NCI-H526 treated with DMSO at 0.1 percent for 48 hours (cell line): ENCODE results near the gene UBA7.
"Not testable (repeated sequence)": the region's sequence is repeated elsewhere in the genome, so short reads cannot be mapped to it uniquely, and the experiment has no call there.

Experiments used
- DNase-seq: peaks from one replicate; lab custom pipeline; 2025; lab: John Stamatoyannopoulos, UW

The UBA7 gene, protein sequence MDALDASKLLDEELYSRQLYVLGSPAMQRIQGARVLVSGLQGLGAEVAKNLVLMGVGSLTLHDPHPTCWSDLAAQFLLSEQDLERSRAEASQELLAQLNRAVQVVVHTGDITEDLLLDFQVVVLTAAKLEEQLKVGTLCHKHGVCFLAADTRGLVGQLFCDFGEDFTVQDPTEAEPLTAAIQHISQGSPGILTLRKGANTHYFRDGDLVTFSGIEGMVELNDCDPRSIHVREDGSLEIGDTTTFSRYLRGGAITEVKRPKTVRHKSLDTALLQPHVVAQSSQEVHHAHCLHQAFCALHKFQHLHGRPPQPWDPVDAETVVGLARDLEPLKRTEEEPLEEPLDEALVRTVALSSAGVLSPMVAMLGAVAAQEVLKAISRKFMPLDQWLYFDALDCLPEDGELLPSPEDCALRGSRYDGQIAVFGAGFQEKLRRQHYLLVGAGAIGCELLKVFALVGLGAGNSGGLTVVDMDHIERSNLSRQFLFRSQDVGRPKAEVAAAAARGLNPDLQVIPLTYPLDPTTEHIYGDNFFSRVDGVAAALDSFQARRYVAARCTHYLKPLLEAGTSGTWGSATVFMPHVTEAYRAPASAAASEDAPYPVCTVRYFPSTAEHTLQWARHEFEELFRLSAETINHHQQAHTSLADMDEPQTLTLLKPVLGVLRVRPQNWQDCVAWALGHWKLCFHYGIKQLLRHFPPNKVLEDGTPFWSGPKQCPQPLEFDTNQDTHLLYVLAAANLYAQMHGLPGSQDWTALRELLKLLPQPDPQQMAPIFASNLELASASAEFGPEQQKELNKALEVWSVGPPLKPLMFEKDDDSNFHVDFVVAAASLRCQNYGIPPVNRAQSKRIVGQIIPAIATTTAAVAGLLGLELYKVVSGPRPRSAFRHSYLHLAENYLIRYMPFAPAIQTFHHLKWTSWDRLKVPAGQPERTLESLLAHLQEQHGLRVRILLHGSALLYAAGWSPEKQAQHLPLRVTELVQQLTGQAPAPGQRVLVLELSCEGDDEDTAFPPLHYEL

GRCh38 chr3:49813497-49814174, at the start of gene UBA7:
UBA7 (minus strand) TSS chr3:49813953; CDS start chr3:49813787, 166 bp downstream.
- no peak for DNase-seq

DNA sequence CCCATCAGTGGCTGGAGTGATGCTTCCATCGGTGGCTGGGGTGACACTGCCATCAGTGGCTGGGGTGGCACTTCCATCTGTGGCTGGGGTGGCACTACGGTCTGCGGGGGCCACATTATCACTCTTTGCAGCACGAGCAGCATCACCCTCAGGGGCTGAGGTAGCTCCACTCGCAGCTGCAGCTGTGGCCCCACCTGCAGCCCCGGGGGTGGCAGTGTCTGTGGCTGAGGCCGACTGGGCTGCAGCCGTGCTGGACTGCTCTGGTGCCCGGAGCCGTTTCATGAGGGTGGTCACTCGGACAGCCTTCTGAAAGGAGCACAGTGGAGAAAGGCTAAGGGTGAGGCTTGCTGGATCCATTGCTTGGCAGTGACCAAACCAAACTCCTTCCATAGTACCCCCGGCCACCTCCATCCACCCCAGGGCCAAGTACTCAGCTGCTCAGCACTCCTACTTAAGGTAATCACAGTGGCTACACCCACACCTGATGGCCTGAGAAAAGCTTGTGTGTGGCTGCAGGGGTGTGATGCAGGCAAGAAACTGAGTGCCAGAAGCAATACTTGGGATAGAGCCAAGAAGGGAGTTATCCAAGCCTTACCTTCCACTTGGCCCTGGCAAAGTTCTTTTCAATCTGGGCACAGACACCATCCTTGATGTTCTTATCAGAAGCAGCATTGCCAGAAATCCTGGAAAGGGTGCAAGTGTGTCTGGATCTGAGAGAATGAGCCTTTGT, 46.0 kb upstream of the UBA7 start:
- DNase-seq = no peak

DNA sequence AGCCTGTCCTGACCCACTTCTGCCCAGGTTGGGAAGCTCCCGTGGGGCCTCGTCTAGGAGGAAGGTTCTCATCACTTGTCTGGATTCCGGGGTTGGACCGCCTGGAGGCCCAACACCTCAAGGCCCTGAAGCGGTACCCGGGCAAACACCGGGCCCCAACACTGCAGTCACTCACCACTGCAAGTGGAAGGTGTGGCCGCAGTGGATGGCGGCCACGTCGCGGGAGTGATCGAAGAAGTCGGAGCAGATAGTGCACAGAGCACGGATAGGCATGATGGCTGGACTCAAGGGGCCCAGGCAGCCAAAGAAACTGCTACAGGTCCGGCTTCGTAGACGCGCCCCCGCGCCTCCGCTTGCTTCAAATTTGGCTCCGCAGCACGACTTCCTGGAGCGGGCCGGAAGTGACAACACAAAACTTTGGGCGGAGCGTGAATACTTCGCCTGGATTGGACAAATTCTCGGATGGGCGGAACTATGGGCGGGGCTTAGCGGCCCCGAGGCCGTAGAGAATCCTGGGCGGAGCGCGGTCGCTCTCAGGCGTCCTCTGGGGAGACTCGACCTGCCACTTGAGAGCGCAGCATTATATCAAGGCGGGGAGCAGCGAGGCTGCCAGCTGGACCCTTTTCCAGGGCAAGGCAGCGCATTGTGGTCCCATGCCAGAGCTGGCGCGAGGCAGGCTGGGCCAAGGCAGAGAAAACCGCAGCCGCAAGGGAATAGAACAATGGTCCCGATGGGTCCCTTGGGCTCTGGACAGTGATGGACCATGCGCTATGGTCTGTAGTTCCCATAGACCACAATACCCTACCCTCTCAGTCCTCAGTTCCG, 42.6 kb upstream of the UBA7 start, which contains the start of gene TRAIP:
TSS of gene TRAIP (minus strand) at position 384 of the 825 bp plus-strand sequence. CDS start at position 273, 111 bp downstream.
- peak; percentile 78 for DNase-seq

GRCh38 chr3:49855662-49856061, 41.9 kb upstream of the UBA7 start:
- DNase-seq = no peak

DNA sequence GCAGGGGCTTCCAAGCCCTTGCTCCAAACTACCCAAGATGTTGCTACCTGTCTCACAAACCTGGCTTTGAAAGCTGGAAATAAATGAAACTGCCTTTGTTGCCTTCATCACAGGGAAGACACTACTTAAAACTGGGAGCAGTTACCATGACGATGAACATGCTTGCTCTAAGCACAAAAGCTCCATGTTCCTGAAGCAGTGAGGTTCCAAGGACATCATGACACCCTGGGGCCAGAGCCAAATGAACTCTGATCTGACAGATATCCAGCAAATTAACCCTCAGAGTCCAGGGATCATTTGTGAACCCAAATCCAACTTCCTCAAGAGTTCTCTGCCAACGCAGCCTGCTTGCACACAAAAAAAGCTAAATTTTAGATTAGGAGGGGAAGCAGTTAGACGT, 31.9 kb upstream of the UBA7 start:
- no peak for DNase-seq

DNA sequence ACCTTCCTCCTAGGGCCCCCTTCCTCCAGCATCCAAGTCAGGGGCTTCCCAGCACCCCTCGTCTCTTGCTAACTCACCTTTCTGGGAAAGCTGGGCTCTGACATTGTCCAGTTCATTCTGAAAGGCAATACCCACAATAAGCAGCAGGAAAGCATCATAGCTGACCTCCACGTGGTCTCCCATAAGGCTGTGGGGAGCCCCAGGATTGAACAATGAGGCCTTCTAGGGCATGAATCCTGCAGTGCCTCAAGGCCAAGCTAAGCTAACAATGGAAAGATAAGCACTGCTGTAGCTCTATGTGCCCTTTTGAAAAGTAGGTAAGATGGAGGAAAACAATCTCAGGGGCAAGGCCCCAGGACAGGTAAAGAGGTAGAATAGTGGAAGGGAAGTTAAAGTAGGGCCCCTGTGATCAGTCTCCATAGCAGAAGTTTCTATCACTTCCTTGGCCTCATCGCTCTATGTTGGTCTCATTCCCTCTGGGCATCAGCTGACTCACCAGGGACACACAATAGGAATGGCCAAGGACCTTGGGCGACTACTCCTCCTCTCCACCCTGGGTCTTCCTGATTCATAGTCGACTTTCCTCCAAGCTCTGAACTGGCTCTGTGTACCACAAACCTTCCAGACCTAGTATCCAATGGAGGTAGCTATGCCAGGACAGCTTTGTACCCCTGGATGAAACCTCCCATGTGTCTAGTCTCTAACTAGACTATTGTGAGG, 30.9 kb upstream of the UBA7 start:
- no peak for DNase-seq

GRCh38 chr3:49842843-49843517, 29.2 kb upstream of the UBA7 start:
- no peak for DNase-seq

GRCh38 chr3:49841806-49842205, 28.1 kb upstream of the UBA7 start:
- no peak for DNase-seq

DNA sequence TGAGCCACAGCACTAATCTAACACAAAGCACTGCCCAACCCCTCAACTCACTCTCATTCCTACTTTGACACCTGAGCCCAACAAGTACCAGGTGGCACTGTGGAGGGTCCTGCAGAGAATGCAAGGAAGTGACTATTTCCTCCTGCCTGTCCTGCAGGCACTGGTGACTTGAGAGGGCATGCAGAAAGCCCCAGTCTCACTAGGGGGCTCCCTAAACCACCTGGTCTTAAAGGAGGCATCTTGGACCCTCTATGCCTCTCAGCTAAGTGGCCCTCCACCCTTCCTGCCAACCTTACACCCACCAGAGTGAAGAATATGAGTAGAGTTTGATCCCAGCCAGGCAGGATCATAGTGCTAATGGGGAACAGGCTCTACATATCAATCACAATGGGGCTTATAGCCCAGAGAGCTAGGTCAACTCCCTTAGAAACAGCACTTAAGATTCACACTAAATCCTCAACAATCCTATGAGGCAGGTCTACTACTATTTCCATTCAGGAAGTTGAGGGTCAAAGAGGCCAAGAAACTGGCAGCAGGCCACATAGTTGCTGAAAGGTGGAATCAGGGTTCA, 27.5 kb upstream of the UBA7 start:
- DNase-seq = peak; percentile 12

GRCh38 chr3:49840388-49840787, 26.6 kb upstream of the UBA7 start:
- DNase-seq = no peak

DNA sequence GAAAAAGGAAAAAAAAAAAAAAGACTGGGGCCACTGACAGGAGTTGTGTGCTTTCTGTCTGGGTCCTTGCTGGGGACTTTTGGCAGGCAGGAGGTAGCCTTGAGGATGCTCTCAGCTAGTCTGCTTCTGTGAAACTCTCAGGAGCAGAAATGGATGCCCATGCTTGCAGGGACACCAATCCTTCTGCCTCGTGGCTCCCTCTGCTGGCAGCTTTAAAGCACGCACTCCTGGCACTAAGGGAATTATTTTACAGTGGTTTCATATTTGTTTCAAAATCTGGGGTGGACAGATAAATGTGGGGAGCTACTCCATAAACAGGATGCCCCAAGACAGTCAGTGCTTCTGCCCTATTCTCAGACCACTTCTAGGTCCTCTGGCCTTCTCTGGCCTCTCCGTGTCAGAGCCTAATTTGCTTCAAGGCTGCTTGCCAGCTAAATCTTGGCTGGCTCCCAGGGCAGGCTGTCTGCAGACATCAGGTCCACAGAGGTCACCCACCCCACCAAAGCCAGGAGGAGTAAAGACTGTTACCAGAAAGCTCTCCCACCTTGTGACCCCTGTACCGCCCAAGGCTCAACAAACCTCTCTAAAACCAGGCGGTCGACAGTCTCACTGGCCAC, 25.5 kb upstream of the UBA7 start:
- DNase-seq = peak; percentile 22

GRCh38 chr3:49831341-49831740, 17.6 kb upstream of the UBA7 start:
- no peak for DNase-seq

DNA sequence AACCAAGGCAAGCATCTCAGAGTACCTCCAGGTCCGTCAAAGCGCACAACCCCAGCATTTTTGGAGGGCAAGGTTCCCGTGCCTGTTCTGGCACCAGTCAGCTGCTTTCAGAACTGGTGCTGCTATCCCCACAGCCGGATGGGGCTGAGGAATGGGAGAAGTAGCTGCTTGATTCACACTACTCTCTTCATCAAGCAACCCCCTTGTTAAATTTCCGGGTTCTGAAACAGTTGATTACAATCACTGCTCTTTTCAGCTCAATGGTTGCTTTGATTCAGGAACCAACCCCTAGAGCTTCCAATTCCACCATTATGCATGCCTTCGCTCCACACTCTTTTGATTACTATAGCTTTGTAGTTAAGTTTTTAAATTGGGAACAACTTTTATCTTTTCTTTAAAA, 12.3 kb upstream of the UBA7 start:
- no peak for DNase-seq

- not testable (repeated sequence) for DNase-seq
These were observed 9.4 kb upstream of the UBA7 start for GRCh38 chr3:49823131-49823530.

GRCh38 chr3:49812916-49813496, 747 bp downstream of the UBA7 start:
- no peak for DNase-seq

- DNase-seq = no peak
These were observed 6.2 kb downstream of the UBA7 start for GRCh38 chr3:49807431-49808114.

DNA sequence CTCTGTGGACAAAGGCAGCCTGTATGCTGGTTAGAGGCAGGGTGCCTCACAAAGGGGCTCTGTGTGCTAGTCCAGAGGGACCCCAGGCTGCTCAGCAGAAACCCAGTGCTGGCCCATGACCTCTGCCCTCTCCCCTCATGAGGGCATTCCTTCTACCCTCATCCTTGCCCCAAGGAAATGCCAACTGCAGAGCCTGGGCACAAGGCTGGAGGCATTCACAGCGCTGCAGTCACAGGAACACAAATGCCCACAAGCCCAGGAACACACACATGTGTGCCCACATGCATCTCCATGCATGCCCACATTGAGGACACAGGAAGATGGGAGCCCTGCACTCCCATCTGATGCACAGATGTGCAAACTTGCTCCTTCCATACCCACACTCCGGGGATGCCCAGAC, 6.9 kb downstream of the UBA7 start:
- DNase-seq = no peak
